D721Med (cell line): ENCODE data around the gene GNAT1.

Experiments used
- DNase-seq: peaks from one replicate; pipeline ENCODE4 v3.0.0; 2011; ENCODE audit warnings: low spot score; ENCODE audit not compliant: insufficient read length
- FAIRE-seq: peaks from 2 replicates; lab custom pipeline; 2011; peaks lifted over from hg19 to GRCh38; lab: Jason Lieb, UNC
- TF ChIP-seq, protein P1 (sequence below): IDR thresholded peaks from 2 replicates; pipeline ENCODE4 v1.5.1; 2012; ENCODE audit warnings: mild to moderate bottlenecking, control low read depth; ENCODE audit not compliant: insufficient read depth; ENCODE audit errors: missing control alignments

The GNAT1 gene

DNA sequence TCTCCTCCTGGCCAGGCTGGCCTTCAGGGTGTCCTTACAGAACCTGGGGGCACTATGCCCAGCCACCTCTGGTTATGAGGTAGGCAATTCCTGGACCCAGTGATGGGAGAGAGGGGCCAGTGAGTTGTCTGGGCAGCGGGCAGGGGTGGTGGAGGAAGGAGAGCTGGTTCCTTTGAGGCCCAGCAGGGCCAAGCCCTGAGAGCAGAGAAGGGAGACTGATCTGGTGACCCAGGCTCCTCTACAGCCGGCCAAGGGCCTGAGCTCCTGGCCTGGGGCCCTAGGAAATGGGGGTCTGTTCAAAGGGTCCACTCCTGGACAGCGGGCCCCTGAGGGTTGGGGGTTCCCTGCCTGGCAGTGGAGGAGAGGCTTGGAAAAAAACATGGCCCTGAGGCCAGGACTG lies 21.6 kb downstream of the GNAT1 start:
- DNase-seq: no peak
- TF ChIP-seq, protein P1, sequence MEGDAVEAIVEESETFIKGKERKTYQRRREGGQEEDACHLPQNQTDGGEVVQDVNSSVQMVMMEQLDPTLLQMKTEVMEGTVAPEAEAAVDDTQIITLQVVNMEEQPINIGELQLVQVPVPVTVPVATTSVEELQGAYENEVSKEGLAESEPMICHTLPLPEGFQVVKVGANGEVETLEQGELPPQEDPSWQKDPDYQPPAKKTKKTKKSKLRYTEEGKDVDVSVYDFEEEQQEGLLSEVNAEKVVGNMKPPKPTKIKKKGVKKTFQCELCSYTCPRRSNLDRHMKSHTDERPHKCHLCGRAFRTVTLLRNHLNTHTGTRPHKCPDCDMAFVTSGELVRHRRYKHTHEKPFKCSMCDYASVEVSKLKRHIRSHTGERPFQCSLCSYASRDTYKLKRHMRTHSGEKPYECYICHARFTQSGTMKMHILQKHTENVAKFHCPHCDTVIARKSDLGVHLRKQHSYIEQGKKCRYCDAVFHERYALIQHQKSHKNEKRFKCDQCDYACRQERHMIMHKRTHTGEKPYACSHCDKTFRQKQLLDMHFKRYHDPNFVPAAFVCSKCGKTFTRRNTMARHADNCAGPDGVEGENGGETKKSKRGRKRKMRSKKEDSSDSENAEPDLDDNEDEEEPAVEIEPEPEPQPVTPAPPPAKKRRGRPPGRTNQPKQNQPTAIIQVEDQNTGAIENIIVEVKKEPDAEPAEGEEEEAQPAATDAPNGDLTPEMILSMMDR: no peak
- FAIRE-seq: no peak

DNA sequence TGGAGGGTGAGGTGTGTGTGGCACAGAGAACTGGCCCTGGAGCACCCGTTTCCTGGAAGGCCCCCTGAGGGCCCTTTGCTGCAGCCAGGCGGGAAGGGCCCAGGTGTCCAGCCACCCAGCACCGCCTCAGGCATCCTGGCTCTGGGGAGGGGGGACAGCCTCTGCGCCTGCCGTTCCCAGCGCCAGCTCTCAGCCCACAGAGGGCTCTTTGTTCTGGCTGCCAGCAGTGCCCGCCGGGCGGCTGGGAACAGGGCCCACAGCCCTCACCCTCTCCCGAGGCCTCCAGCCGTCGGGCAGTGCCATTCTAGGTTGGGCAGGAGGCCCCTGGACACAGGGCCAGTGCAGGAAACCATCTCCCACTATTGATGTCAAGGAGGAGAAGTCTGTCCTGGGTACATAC lies 22.0 kb downstream of the GNAT1 start:
- TF ChIP-seq, protein P1: no peak
- no peak for DNase-seq
- FAIRE-seq: no peak

DNA sequence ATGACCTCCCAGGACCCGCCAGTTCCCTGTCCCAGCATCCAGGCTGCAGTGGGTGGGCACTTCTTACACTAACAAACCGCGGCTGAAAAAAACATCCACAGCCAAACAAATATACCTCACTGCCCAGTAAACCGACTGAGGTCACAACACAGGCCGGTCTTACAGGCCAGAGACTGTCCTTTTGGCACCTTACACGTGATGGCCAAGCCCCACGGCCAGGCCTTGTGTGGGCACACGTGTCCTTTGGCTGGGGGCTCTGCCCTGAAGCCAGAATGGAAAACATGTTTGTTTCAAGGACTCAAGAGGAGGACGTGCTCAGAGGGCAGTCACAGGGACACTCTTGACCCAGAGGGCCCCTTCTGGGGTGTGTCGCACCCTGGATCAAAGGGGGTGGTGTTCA lies 23.4 kb downstream of the GNAT1 start:
- FAIRE-seq: no peak
- no peak for DNase-seq
- TF ChIP-seq, protein P1: no peak

DNA sequence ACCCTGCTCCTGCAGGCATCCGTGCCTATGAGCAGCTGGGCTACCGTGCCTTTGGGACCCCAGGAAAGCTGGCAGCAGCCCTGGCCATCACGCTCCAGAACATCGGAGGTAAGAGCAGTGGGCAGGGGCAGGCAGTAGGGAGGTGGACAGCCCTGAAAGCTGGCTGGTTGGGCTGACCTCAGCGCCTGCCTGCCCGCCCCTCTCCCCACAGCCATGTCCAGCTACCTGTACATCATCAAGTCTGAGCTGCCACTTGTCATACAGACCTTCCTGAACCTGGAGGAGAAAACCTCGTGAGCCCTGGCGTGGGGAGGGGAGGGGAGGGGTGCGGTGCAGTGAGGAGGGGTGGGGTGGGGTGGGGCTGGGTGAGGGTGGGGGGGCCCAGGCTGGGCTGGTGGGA lies 24.1 kb downstream of the GNAT1 start:
- FAIRE-seq: no peak
- TF ChIP-seq, protein P1: no peak

DNA sequence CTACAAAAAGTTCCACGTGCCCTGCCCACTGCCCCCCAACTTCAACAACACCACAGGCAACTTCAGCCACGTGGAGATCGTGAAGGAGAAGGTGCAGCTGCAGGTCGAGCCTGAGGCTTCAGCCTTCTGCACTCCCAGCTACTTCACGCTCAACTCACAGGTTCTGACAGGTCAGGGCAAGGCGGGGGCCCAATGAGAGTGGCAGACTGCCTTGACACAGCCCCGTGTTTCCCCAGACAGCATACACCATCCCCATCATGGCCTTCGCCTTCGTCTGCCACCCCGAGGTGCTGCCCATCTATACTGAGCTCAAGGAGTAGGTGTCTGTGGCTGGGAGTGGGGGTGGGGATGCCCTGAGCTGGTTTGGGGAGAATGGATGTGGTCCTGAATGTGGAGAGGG lies 26.3 kb downstream of the GNAT1 start:
- FAIRE-seq: no peak
- TF ChIP-seq, protein P1: no peak

More for the DNA sequence above, 24.1 kb downstream of the GNAT1 start:
- no peak for DNase-seq

DNA sequence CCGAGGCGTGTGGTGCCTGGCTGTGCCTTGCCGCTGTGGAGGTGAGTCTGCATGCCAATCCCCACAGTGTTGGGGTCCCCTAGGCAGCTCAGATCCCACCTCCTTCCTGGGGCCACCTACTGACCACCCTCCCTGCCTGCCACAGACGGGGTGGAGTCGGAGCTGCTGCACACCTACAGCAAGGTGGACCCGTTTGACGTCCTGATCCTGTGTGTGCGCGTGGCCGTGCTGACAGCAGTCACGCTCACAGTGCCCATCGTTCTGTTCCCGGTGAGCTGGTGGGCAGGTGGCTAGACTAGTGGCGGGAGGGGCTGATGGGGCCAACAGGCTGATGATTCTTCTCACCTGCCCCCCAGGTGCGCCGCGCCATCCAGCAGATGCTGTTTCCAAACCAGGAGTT lies 27.0 kb downstream of the GNAT1 start:
- no peak for FAIRE-seq
- TF ChIP-seq, protein P1: no peak

More for the DNA sequence above, 26.3 kb downstream of the GNAT1 start:
- no peak for DNase-seq

DNA sequence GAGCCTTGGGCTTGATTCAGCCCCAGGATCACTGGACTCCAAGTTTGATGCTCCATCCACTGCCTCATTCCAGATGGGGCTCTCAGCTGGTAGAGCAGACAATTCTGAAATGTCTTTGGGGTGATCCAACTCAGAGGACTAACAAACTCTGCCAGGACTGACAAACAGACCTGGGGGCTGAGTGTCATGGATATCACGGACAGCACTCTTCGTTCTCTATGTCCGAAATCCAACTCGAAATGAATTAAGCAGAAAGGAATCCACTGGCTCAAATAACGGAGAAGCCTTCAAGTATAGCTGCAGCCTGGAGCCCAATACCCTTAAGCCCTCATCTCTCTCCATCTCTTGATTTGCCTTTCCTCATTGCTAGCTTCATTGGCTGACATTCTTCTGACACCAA lies 27.9 kb downstream of the GNAT1 start:
- DNase-seq: no peak
- FAIRE-seq: no peak
- TF ChIP-seq, protein P1: no peak

More for the DNA sequence above, 27.0 kb downstream of the GNAT1 start:
- DNase-seq: no peak
